Measurements from ENCODE around the gene AURKAIP1. TPM values are rescaled to one million over a fixed set of nuclear protein-coding genes. Genes with fewer than 3 reads are reported as not detected.
"Not testable (repeated sequence)": the region's sequence is repeated elsewhere in the genome, so short reads cannot be mapped to it uniquely, and the experiment has no call there.

AURKAIP1 gene
- total RNA-seq, 1 experiment from 2014 or later, result 823 TPM

GRCh38 chr1:1387098-1388077 is 12.4 kb upstream of the AURKAIP1 start:
- H2AFZ ChIP-seq (ENCODE audit: low read length), result no peak overlapping the region
- no peaks in the 10 kb centered on the region for H3K27me3 ChIP-seq (ENCODE audit: low read length)
- H3K4me3 ChIP-seq (ENCODE audit: low read length), result no peak overlapping the region
- H3K9me2 ChIP-seq (replicated peaks; ENCODE audit: low read length), result no peaks in the 10 kb centered on the region
- no peaks in the 10 kb centered on the region for H3K4me1 ChIP-seq (ENCODE audit: insufficient read depth, low read length)
- H4K20me1 ChIP-seq (ENCODE audit: low read length), result no peaks in the 10 kb centered on the region
- ATAC-seq, result no peak
- H3K36me3 ChIP-seq (ENCODE audit: low read depth, low read length), result peaks cover 77% of the 10 kb centered on the region
- CTCF ChIA-PET, result interaction anchor here (0.6 kb wide), 1 partner anchor 118 kb away, joined by 4 read pairs; no protein-coding TSS in a partner anchor
- no peak for DNase-seq
- TF ChIP-seq EZH2 (IDR thresholded peaks at IDR 0.05; ENCODE audit: low read length, unreplicated experiment) (no peak), CTCF (conservative IDR thresholded peaks at IDR 0.05; ENCODE audit: low read depth, low read length) (no peak), EZH2phosphoT487 (IDR thresholded peaks at IDR 0.05; ENCODE audit: borderline replicate concordance, low read length) (no peak)
- intact Hi-C loops (cut with micrococcal nuclease), result no loop called here
- H3K79me2 ChIP-seq (ENCODE audit: low read length), result peaks cover 70% of the 10 kb centered on the region
- H3F3A ChIP-seq (ENCODE audit: low read length, unreplicated experiment), result no peaks in the 10 kb centered on the region
- no peak overlapping the region for H3K27ac ChIP-seq (ENCODE audit: low read length)
- no peak overlapping the region for H3K9ac ChIP-seq (ENCODE audit: low read length)
- no peak overlapping the region for H3K4me2 ChIP-seq (ENCODE audit: low read length)
- POLR2A ChIA-PET (ENCODE audit: unreplicated experiment), result no interaction called here
- H3K9me3 ChIP-seq (ENCODE audit: low read length), result no peaks in the 10 kb centered on the region
- no TSS peak for BruUV-seq (replicated peaks)

GRCh38 chr1:1385931-1386330 is 10.9 kb upstream of the AURKAIP1 start:
- no peak for DNase-seq
- H3K79me2 ChIP-seq (ENCODE audit: low read length), result peaks cover 63% of the 10 kb centered on the region
- H3K27me3 ChIP-seq (ENCODE audit: low read length), result no peaks in the 10 kb centered on the region
- no peaks in the 10 kb centered on the region for H3K9me2 ChIP-seq (replicated peaks; ENCODE audit: low read length)
- CTCF ChIA-PET, result no interaction called here
- peaks cover 65% of the 10 kb centered on the region for H3K36me3 ChIP-seq (ENCODE audit: low read depth, low read length)
- intact Hi-C loops (cut with micrococcal nuclease), result no loop called here
- ATAC-seq, result no peak
- no peaks in the 10 kb centered on the region for H3F3A ChIP-seq (ENCODE audit: low read length, unreplicated experiment)
- H3K4me3 ChIP-seq (ENCODE audit: low read length), result no peak overlapping the region
- no peak overlapping the region for H3K4me2 ChIP-seq (ENCODE audit: low read length)
- H4K20me1 ChIP-seq (ENCODE audit: low read length), result no peaks in the 10 kb centered on the region
- H3K4me1 ChIP-seq (ENCODE audit: insufficient read depth, low read length), result no peaks in the 10 kb centered on the region
- POLR2A ChIA-PET (ENCODE audit: unreplicated experiment), result no interaction called here
- H2AFZ ChIP-seq (ENCODE audit: low read length), result no peak overlapping the region
- no TSS peak for BruUV-seq (replicated peaks)
- TF ChIP-seq EZH2 (IDR thresholded peaks at IDR 0.05; ENCODE audit: low read length, unreplicated experiment), result no peak
- no peak for TF ChIP-seq EZH2phosphoT487 (IDR thresholded peaks at IDR 0.05; ENCODE audit: borderline replicate concordance, low read length)
- TF ChIP-seq CTCF (conservative IDR thresholded peaks at IDR 0.05; ENCODE audit: low read depth, low read length), result no peak
- H3K9ac ChIP-seq (ENCODE audit: low read length), result no peak overlapping the region
- no peak overlapping the region for H3K27ac ChIP-seq (ENCODE audit: low read length)
- no peaks in the 10 kb centered on the region for H3K9me3 ChIP-seq (ENCODE audit: low read length)

GRCh38 chr1:1385339-1385738 is 10.3 kb upstream of the AURKAIP1 start:
- H2AFZ ChIP-seq (ENCODE audit: low read length); H3F3A ChIP-seq (ENCODE audit: low read length, unreplicated experiment); BruUV-seq (replicated peaks); H3K4me1 ChIP-seq (ENCODE audit: insufficient read depth, low read length); H3K9me2 ChIP-seq (replicated peaks; ENCODE audit: low read length); intact Hi-C loops (cut with micrococcal nuclease); H3K4me2 ChIP-seq (ENCODE audit: low read length); POLR2A ChIA-PET (ENCODE audit: unreplicated experiment); H3K27ac ChIP-seq (ENCODE audit: low read length); H4K20me1 ChIP-seq (ENCODE audit: low read length); H3K4me3 ChIP-seq (ENCODE audit: low read length); DNase-seq; ATAC-seq; H3K9ac ChIP-seq (ENCODE audit: low read length); CTCF ChIA-PET; H3K27me3 ChIP-seq (ENCODE audit: low read length); H3K9me3 ChIP-seq (ENCODE audit: low read length): not testable (repeated sequence)
- Histone ChIP-seq H3K79me2 (ENCODE audit: low read length) (peaks cover 58% of the 10 kb centered on the region), H3K36me3 (ENCODE audit: low read depth, low read length) (peaks cover 59% of the 10 kb centered on the region)
